ENCODE measurements around the gene SLC1A1. TPM values are rescaled to one million over a fixed set of nuclear protein-coding genes. Genes with fewer than 3 reads are reported as not detected.

Gene SLC1A1
- total and polyA plus RNA-seq, 4 donors: 0.33 to 86.0 (median 33.2) TPM

DNA sequence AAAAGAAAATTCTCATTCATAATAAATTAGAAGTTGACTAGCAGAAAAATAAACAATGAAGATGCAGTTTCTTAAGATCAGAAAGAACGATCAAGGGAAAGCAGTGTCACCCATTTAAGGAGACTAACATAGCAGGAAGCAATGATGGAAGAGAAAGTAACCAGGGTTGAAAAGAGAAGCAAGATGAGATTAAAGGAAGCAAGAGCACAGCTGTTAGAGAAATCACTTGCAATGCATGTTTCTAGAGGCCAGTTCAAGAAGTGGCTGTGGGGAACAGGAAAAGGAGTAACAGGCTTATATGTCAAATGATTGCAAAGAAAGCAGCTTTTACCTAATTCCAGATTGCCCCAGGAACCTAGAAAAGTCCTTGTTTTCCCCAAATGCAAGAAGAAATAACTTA lies 46.8 kb upstream of the SLC1A1 start:
- H3K4me1 ChIP-seq (ENCODE audit: control insufficient read depth in 4 of 4, insufficient read depth in 4 of 4, low read length in 3 of 4): no peaks in the 10 kb centered on the region
- no peaks in the 10 kb centered on the region for H3K27me3 ChIP-seq (ENCODE audit: control insufficient read depth in 4 of 4, insufficient read depth in 4 of 4, low read length in 3 of 4)
- WGBS: 82% methylated on average over 1 of the region's 1 CpG

More for the DNA sequence above, 46.8 kb upstream of the SLC1A1 start:
- H3K9ac ChIP-seq (ENCODE audit: low read depth in 1 of 2, low read length in 2 of 2): no peak overlapping the region
- no peaks in the 10 kb centered on the region for H3K9me3 ChIP-seq (ENCODE audit: control insufficient read depth in 4 of 4, low read length in 3 of 4)
- no peak for DNase-seq (ENCODE audit: low spot score)
- no peaks in the 10 kb centered on the region for H3K36me3 ChIP-seq (ENCODE audit: control insufficient read depth in 4 of 4, insufficient read depth in 3 of 4, low read depth in 1 of 4, low read length in 3 of 4)
- no peak overlapping the region for H3K27ac ChIP-seq (ENCODE audit: low read depth in 1 of 2, low read length in 2 of 2)
- TF ChIP-seq EGR1 (IDR thresholded peaks at IDR 0.05; ENCODE audit: low read depth in 2 of 2) (no peak), NR2F2 (IDR thresholded peaks at IDR 0.05) (no peak), RXRA (IDR thresholded peaks at IDR 0.05) (no peak), HNF4G (IDR thresholded peaks at IDR 0.05) (no peak), TAF1 (conservative IDR thresholded peaks at IDR 0.05) (no peak), FOXA2 (IDR thresholded peaks at IDR 0.05) (no peak), GABPA (IDR thresholded peaks at IDR 0.05 in 1 of 2, conservative IDR thresholded peaks at IDR 0.05 in 1 of 2) (no peak), CTCF (IDR thresholded peaks at IDR 0.05; ENCODE audit: low read depth, low read length, missing input control) (no peak), ZBTB33 (IDR thresholded peaks at IDR 0.05) (no peak), YY1 (IDR thresholded peaks at IDR 0.05) (no peak), ATF3 (IDR thresholded peaks at IDR 0.05) (no peak), SP1 (IDR thresholded peaks at IDR 0.05) (no peak), JUND (IDR thresholded peaks at IDR 0.05) (no peak), FOXA1 (IDR thresholded peaks at IDR 0.05) (no peak), RAD21 (IDR thresholded peaks at IDR 0.05) (no peak), HNF4A (conservative IDR thresholded peaks at IDR 0.05) (no peak)
- TF ChIP-seq, protein P1, sequence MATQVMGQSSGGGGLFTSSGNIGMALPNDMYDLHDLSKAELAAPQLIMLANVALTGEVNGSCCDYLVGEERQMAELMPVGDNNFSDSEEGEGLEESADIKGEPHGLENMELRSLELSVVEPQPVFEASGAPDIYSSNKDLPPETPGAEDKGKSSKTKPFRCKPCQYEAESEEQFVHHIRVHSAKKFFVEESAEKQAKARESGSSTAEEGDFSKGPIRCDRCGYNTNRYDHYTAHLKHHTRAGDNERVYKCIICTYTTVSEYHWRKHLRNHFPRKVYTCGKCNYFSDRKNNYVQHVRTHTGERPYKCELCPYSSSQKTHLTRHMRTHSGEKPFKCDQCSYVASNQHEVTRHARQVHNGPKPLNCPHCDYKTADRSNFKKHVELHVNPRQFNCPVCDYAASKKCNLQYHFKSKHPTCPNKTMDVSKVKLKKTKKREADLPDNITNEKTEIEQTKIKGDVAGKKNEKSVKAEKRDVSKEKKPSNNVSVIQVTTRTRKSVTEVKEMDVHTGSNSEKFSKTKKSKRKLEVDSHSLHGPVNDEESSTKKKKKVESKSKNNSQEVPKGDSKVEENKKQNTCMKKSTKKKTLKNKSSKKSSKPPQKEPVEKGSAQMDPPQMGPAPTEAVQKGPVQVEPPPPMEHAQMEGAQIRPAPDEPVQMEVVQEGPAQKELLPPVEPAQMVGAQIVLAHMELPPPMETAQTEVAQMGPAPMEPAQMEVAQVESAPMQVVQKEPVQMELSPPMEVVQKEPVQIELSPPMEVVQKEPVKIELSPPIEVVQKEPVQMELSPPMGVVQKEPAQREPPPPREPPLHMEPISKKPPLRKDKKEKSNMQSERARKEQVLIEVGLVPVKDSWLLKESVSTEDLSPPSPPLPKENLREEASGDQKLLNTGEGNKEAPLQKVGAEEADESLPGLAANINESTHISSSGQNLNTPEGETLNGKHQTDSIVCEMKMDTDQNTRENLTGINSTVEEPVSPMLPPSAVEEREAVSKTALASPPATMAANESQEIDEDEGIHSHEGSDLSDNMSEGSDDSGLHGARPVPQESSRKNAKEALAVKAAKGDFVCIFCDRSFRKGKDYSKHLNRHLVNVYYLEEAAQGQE (IDR thresholded peaks at IDR 0.05): no peak
- TF ChIP-seq, protein P2, sequence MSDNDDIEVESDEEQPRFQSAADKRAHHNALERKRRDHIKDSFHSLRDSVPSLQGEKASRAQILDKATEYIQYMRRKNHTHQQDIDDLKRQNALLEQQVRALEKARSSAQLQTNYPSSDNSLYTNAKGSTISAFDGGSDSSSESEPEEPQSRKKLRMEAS (IDR thresholded peaks at IDR 0.05): no peak
- H3K4me3 ChIP-seq (ENCODE audit: low read depth in 1 of 3, low read length in 3 of 3): no peak overlapping the region
